ENCODE data around the gene SEMA5B. TPM values are rescaled to one million over a fixed set of nuclear protein-coding genes. Genes with fewer than 3 reads are reported as not detected.

Gene SEMA5B
- total RNA-seq, 2 donors from 2014 or later: 0.09 to 2.9 TPM

DNA sequence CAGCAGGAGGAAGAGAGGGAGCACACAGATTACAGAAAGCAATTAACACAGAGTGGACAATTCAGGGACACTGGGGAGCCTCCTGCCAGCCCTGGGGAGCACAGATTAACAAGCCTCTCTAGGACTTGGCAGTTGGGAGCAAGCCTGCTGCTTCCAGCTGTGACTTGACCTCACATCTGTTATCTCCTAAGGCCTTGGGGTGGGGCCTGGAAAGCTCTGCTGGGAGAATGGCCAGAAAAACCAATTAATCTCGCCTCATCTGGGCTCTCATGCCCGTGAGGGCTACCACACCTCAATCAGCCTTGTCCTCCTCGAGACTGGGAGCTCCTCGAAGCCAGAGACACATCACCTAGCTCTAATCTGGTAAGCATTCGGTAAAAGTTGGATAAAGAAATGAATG is 39.1 kb downstream of the SEMA5B start:
- no peak for DNase-seq (ENCODE audit: low spot score)
- no peaks in the 10 kb centered on the region for H3K4me1 ChIP-seq (replicated peaks)
- no peaks in the 10 kb centered on the region for H3K36me3 ChIP-seq
- no peak overlapping the region for H3K4me3 ChIP-seq
- intact Hi-C loops (cut with DNase I): no loop called here
- 57% methylated on average over 5 of the region's 5 CpGs for WGBS
- H3K27me3 ChIP-seq (replicated peaks; ENCODE audit: insufficient read depth): peaks cover 5% of the 10 kb centered on the region
- H3K9me3 ChIP-seq: no peaks in the 10 kb centered on the region
- TF ChIP-seq, protein P1, sequence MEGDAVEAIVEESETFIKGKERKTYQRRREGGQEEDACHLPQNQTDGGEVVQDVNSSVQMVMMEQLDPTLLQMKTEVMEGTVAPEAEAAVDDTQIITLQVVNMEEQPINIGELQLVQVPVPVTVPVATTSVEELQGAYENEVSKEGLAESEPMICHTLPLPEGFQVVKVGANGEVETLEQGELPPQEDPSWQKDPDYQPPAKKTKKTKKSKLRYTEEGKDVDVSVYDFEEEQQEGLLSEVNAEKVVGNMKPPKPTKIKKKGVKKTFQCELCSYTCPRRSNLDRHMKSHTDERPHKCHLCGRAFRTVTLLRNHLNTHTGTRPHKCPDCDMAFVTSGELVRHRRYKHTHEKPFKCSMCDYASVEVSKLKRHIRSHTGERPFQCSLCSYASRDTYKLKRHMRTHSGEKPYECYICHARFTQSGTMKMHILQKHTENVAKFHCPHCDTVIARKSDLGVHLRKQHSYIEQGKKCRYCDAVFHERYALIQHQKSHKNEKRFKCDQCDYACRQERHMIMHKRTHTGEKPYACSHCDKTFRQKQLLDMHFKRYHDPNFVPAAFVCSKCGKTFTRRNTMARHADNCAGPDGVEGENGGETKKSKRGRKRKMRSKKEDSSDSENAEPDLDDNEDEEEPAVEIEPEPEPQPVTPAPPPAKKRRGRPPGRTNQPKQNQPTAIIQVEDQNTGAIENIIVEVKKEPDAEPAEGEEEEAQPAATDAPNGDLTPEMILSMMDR (IDR thresholded peaks at IDR 0.05): no peak
- TF ChIP-seq POLR2A (IDR thresholded peaks at IDR 0.05) (no peak), POLR2AphosphoS5 (IDR thresholded peaks at IDR 0.05) (no peak)
- H3K27ac ChIP-seq: no peak overlapping the region

DNA sequence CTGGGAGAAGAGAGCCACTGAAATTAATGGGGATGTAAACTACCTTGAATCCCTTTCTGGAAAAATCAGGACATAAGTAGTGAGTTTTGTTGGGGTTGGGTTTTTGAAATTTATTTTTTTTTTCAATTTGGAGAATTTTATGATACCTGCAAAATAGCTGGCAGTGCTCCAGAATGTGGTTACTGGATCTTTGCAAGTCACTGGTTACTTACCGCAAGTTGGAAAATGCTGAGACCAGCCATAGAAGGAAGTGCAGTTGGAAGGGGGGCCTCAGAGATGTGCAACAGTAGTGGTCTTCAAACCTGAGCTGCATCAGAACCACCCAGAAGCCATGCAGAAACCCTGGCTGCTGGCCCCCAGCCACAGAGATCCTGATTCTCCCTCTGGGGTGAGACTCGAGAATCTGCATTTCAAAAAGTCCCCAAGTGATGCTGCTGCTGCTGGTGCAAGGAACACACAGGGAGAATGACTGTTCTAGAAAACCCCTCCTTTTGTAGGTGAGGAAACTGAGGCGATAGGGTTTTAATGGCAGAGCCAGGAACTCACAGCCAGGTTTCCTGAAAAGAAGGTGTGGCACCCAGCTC is 39.7 kb downstream of the SEMA5B start:
- no peak overlapping the region for H3K27ac ChIP-seq
- no peaks in the 10 kb centered on the region for H3K9me3 ChIP-seq
- no peak overlapping the region for H3K4me3 ChIP-seq
- H3K4me1 ChIP-seq (replicated peaks): no peaks in the 10 kb centered on the region
- WGBS: 73% methylated on average over 3 of the region's 3 CpGs
- no peak for DNase-seq (ENCODE audit: low spot score)
- H3K27me3 ChIP-seq (replicated peaks; ENCODE audit: insufficient read depth): peaks cover 5% of the 10 kb centered on the region
- intact Hi-C loops (cut with DNase I): no loop called here
- no peaks in the 10 kb centered on the region for H3K36me3 ChIP-seq
- TF ChIP-seq POLR2AphosphoS5 (IDR thresholded peaks at IDR 0.05) (no peak), POLR2A (IDR thresholded peaks at IDR 0.05) (no peak)
- TF ChIP-seq, protein P1 (IDR thresholded peaks at IDR 0.05): no peak

DNA sequence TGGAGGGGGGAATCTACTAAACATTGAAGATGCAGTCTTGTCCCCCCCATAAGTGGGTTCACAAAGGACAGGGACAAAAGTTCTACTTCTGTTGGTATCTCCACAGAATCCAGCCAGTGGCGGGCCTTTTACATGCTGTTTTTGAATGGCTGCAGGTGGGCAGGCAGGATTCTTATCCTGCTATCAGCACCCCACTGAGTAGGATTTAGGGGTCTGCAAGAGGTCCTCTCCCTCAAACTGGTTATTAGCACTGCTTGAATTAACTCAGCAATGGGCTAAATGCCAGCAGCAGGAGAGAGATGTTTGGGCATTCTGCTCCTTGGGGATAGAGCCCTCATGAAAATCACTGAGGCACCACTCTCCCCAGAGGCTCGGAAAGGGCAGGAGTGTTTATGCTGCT is 40.3 kb downstream of the SEMA5B start:
- Histone ChIP-seq H3K36me3 (no peaks in the 10 kb centered on the region), H3K27ac (no peak overlapping the region), H3K27me3 (replicated peaks; ENCODE audit: insufficient read depth) (peaks cover 4% of the 10 kb centered on the region), H3K9me3 (no peaks in the 10 kb centered on the region), H3K4me1 (replicated peaks) (no peaks in the 10 kb centered on the region), H3K4me3 (no peak overlapping the region)
- WGBS: 92% methylated on average over 2 of the region's 2 CpGs
- no peak for TF ChIP-seq POLR2AphosphoS5 (IDR thresholded peaks at IDR 0.05)
- TF ChIP-seq, protein P1 (IDR thresholded peaks at IDR 0.05): no peak
- no peak for TF ChIP-seq POLR2A (IDR thresholded peaks at IDR 0.05)
- intact Hi-C loops (cut with DNase I): no loop called here
- no peak for DNase-seq (ENCODE audit: low spot score)

DNA sequence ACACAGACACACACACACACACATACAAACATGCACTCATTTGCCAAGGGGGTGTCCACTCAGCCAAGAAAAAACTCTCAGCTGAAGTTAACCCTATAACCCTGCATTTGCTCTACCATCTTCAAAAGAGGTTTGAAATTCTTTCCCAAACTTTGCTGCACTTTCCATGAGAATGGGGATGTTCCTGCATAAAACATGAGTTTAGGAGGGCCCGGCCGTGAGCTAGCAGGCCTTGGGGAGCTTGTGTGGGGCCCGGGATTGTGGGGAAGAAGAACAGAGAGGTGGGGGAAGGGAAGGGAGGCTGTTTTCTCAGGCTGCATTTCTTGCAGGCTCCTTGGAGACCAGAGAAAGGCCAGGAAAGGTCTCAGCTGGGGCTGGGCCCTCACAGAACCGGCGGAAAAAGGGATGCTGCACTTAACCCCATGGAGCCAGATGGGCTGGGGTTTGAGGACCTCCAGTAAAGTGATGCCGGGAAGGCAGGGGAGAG is 40.8 kb downstream of the SEMA5B start:
- no peaks in the 10 kb centered on the region for H3K36me3 ChIP-seq
- TF ChIP-seq, protein P1 (IDR thresholded peaks at IDR 0.05): no peak
- TF ChIP-seq POLR2AphosphoS5 (IDR thresholded peaks at IDR 0.05) (no peak), POLR2A (IDR thresholded peaks at IDR 0.05) (no peak)
- no peaks in the 10 kb centered on the region for H3K27me3 ChIP-seq (replicated peaks; ENCODE audit: insufficient read depth)
- H3K9me3 ChIP-seq: no peaks in the 10 kb centered on the region
- no peak overlapping the region for H3K4me3 ChIP-seq
- intact Hi-C loops (cut with DNase I): no loop called here
- DNase-seq (ENCODE audit: low spot score): no peak
- 75% methylated on average over 6 of the region's 6 CpGs for WGBS
- no peaks in the 10 kb centered on the region for H3K4me1 ChIP-seq (replicated peaks)
- H3K27ac ChIP-seq: no peak overlapping the region

DNA sequence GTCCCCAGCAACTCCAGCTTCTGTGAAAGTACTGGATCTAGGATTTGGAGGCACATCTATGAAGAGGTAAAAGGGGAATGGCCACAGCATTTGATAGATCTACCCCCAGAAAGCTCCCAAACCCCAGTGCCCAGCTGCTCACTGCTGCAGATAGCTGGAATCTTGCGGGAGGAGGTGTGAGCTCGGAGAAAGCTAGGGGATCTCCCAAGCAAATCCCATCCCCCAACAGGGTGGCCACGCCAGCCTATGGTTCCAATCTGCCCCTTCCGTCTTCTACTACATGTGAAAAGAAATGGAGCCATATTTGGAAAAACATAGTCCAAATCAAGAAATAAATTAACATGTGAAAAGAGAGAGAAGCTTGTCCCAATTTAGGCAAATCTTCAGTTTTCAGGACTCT is 42.0 kb downstream of the SEMA5B start:
- TF ChIP-seq POLR2AphosphoS5 (IDR thresholded peaks at IDR 0.05) (no peak), POLR2A (IDR thresholded peaks at IDR 0.05) (no peak)
- TF ChIP-seq, protein P1 (IDR thresholded peaks at IDR 0.05): no peak
- Histone ChIP-seq H3K27ac (no peak overlapping the region), H3K4me1 (replicated peaks) (no peaks in the 10 kb centered on the region), H3K36me3 (no peaks in the 10 kb centered on the region), H3K4me3 (no peak overlapping the region), H3K9me3 (no peaks in the 10 kb centered on the region), H3K27me3 (replicated peaks; ENCODE audit: insufficient read depth) (no peaks in the 10 kb centered on the region)
- 81% methylated on average over 4 of the region's 4 CpGs for WGBS
- intact Hi-C loops (cut with DNase I): no loop called here
- DNase-seq (ENCODE audit: low spot score): no peak
